Esophagus muscularis mucosa (tissue), 4 donors: ENCODE results near the gene USP49. TPM values are rescaled to one million over a fixed set of nuclear protein-coding genes. Genes with fewer than 3 reads are reported as not detected.
"Not testable (repeated sequence)": the region's sequence is repeated elsewhere in the genome, so short reads cannot be mapped to it uniquely, and the experiment has no call there.

Experiments used
- DNase-seq: peaks from one replicate; pipeline ENCODE4 v3.0.0-alpha.2; 2017; ENCODE audit errors: extremely low spot score
- H3K27ac ChIP-seq, 4 donors: fragments of 200-600 bp; sonication (generic); replicated peaks in 1 of 4; 1 replicate in 3 of 4; 2 replicates in 1 of 4; pipeline ENCODE4 v1.5.1; 2016 to 2019; ENCODE audit warnings: mild to moderate bottlenecking in 1 of 4
- H3K27me3 ChIP-seq, 4 donors: fragments of 200-600 bp; sonication (generic); one replicate each; pipeline versions ENCODE4 v1.5.1 to v1.6.0; 2016 to 2019
- H3K36me3 ChIP-seq, 4 donors: fragments of 200-600 bp; sonication (generic); one replicate each; pipeline ENCODE4 v1.5.1; 2016 to 2019
- H3K4me1 ChIP-seq, 4 donors: fragments of 200-600 bp; sonication (generic); one replicate each; pipeline ENCODE4 v1.5.1; 2016 to 2019
- H3K4me3 ChIP-seq, 4 donors: fragments of 200-600 bp; sonication (generic); 1 replicate in 2 of 4; 2 replicates in 2 of 4; pipeline ENCODE4 v1.5.1; 2016 to 2019; ENCODE audit warnings: mild to moderate bottlenecking in 4 of 4, moderate library complexity in 1 of 4
- H3K9me3 ChIP-seq, 4 donors: fragments of 200-600 bp; sonication (generic); 1 replicate in 3 of 4; 2 replicates in 1 of 4; pipeline ENCODE4 v1.5.1; 2016 to 2019
- EP300 ChIP-seq: sonication (generic); formaldehyde crosslinking; IDR thresholded peaks from one replicate; pipeline ENCODE4 v1.6.1; 2017; ENCODE audit warnings: antibody characterized with exemption
- POLR2A ChIP-seq: fragments of 450-650 bp; IDR thresholded peaks from one replicate; pipeline ENCODE4 v1.6.1; 2017; ENCODE audit warnings: antibody characterized with exemption, moderate library complexity, mild to moderate bottlenecking, low read depth
- POLR2AphosphoS5 ChIP-seq, 2 donors: sonication (generic); formaldehyde crosslinking; IDR thresholded peaks; one replicate each; pipeline ENCODE4 v1.6.1; 2017; ENCODE audit warnings: antibody characterized with exemption in 2 of 2
- WGBS: methylation state at CpG from one replicate; pipeline ENCODE4 v1.1.5; 2018; 5-methylcytosine and 5-hydroxymethylcytosine counted together
- intact Hi-C: fragments of 100-400 bp; cut with DNase I; formaldehyde crosslinking; loops from one replicate; pipeline ENCODE4 v1.15.1; 2023
- total RNA-seq, 4 donors: library from RNA; depleted of rRNA; stranded (reverse); fragments of >200 nt; gene quantifications; one replicate each; pipeline versions ENCODE4 v1.1.0 to v1.2.1, GENCODE V29; 2016
- TF ChIP-seq, protein P1 (sequence below), 3 experiments: fragments of 200-600 bp in 2 of 3; fragments of 450-650 bp in 1 of 3; sonication (generic) in 2 of 3; IDR thresholded peaks; one replicate each; pipeline ENCODE4 v1.5.1; 2017 to 2019; ENCODE audit warnings: antibody characterized with exemption in 3 of 3, mild to moderate bottlenecking in 2 of 3, moderate library complexity in 1 of 3

Gene USP49
- total RNA-seq = 1 to 10 TPM; 1.3 to 2.5 (median 2.3) TPM

DNA sequence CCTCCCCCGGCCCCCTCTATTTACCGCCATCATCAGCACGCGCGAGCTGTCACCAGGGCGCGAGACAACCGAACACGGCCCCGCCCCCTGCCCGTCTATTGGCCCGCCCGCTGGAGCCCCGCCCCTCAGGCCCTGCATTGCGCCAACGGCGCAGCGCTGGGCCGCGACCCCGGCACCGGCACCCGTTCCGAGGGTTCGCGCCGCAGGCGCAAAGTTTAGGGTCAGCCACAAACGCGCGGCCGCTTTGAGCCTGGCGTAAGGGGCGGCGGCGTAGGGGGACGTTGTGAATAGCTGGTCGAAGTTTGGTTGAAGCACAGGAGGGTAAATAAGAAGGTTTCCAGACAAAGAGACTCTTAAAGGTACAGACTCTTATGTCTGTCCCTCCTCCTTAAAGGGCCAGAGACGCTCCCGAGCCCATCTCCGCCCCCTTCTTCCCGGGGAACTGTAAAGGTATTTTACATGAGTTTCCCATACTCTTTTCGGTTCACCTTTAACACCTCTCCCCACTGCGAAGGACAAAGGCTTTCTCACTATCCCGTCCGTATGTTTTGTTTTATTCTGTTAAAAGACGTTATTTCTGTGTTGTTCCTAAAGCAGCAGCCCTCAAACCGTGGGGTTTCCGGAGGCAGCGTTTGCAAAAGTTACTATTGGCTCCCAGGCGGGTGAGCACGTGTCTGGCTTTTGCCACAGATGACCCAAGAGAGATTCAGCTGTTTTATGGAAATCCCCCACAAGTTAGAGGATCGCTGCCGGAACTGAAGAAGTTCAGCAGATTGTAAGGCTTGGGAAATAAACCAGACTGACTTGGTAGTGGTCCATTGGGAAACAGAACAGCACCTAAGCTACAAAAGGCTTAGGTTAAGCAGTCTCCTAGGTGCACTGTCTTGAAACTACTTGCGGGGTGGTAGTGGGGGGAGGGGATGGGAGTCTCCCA lies at the start of gene USP49:
Gene USP49, minus strand, starts transcription at position 76 of the 934 bp plus-strand sequence. CDS start 88,392 bp downstream, outside the sequence.
- peak within 1 kb of the TSS; percentile 69 to 83 (median 73) for H3K4me3 ChIP-seq
- TF ChIP-seq POLR2AphosphoS5 (IDR thresholded peaks at IDR 0.05) (peak in 1 of 2 donors; percentile 62), POLR2A (no peak), EP300 (no peak)
- TF ChIP-seq, protein P1, sequence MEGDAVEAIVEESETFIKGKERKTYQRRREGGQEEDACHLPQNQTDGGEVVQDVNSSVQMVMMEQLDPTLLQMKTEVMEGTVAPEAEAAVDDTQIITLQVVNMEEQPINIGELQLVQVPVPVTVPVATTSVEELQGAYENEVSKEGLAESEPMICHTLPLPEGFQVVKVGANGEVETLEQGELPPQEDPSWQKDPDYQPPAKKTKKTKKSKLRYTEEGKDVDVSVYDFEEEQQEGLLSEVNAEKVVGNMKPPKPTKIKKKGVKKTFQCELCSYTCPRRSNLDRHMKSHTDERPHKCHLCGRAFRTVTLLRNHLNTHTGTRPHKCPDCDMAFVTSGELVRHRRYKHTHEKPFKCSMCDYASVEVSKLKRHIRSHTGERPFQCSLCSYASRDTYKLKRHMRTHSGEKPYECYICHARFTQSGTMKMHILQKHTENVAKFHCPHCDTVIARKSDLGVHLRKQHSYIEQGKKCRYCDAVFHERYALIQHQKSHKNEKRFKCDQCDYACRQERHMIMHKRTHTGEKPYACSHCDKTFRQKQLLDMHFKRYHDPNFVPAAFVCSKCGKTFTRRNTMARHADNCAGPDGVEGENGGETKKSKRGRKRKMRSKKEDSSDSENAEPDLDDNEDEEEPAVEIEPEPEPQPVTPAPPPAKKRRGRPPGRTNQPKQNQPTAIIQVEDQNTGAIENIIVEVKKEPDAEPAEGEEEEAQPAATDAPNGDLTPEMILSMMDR (IDR thresholded peaks at IDR 0.05) = peak in 1 of 3 experiments; percentile 5
- no peaks in the 10 kb centered on the region for H3K9me3 ChIP-seq
- no peaks in the 10 kb centered on the region for H3K27me3 ChIP-seq
- H3K27ac ChIP-seq = peak within 1 kb of the TSS; percentile 77 to 85 (median 80)
- peaks cover 0 to 11% (median 2%) of the 10 kb centered on the region in 4 donors for H3K36me3 ChIP-seq
- 0% methylated on average over 48 of the region's 55 CpGs for WGBS
- peaks cover 18 to 27% (median 24%) of the 10 kb centered on the region in 4 donors for H3K4me1 ChIP-seq
- intact Hi-C loops = no loop called here
- DNase-seq = peak; percentile 94

GRCh38 chr6:41943456-41943855 lies 48.3 kb upstream of the USP49 start:
- DNase-seq = no peak
- H3K36me3 ChIP-seq = peaks cover 0 to 4% (median 0%) of the 10 kb centered on the region in 4 donors
- H3K27ac ChIP-seq = no peak overlapping the region
- H3K27me3 ChIP-seq = no peaks in the 10 kb centered on the region
- intact Hi-C loops = no loop called here
- H3K4me3 ChIP-seq = no peak overlapping the region
- TF ChIP-seq POLR2AphosphoS5 (IDR thresholded peaks at IDR 0.05) = no peak
- TF ChIP-seq POLR2A = no peak
- no peak for TF ChIP-seq EP300
- TF ChIP-seq, protein P1 (IDR thresholded peaks at IDR 0.05) = no peak
- H3K9me3 ChIP-seq = no peaks in the 10 kb centered on the region
- peaks cover 29 to 41% (median 35%) of the 10 kb centered on the region in 4 donors for H3K4me1 ChIP-seq

DNA sequence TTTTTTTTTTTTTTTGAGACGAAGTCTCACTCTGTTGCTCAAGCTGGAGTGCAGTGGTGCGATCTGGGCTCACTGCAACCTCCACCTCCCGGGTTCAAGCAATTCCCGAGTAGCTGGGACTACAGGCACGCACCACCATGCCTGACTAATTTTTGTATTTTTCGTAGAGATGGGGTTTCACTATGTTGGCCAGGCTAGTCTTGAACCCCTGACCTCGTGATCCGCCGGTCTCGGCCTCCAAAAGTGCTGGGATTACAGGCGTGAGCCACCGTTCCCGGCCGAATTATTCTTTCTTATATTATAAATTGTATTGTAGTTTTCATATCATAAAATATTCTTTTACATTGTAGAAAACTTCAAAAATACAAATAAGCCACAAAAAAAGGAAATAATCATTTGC lies 47.7 kb upstream of the USP49 start:
- H3K27me3 ChIP-seq, H3K9me3 ChIP-seq, H3K4me3 ChIP-seq, DNase-seq, intact Hi-C loops, H3K36me3 ChIP-seq: not testable (repeated sequence)
- WGBS = 93% methylated on average over 14 of the region's 14 CpGs
- peaks cover 35 to 47% (median 39%) of the 10 kb centered on the region in 4 donors for H3K4me1 ChIP-seq
- peak overlapping the region in 3 of 4 donors; percentile 90 to 96 (median 93) for H3K27ac ChIP-seq

DNA sequence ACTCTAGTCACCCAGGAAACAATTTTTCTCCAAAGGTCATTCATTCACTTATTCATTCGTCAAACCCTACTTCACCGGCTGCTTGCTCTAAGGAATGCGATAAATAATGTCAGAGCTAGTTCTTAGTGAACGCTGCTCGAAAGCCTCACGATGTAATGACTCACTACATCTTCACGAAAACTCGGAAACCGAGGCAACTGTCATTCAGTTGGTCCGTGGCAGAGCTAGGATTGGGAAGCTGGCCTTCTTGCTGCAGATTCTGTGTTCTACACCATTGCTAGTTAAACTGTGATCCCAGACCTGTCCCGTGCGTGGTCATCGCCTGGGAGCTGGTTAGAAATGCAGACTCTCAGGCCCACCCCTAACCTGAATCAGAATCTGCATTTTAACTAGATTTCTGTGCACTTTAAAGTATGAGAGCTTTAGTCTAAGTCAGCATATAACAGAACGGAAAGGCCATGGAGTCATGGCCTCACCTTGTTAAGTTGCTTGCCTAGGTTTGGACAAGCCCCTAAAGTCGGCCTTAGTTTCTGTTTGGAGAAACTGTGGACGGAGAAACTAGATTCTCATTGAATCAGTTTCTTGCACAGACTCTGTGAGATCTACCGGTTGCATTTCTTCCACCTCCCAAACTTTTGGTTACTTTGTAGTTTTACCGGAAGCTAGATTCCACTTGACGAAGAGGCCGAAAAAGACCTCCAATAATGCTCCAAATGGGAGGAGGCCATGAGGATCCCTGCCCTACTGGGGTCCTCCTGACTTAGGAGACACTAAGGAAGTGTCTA lies 47.1 kb upstream of the USP49 start:
- no peak for DNase-seq
- intact Hi-C loops = no loop called here
- Histone ChIP-seq H3K4me1 (peaks cover 41 to 53% (median 45%) of the 10 kb centered on the region in 4 donors), H3K9me3 (no peaks in the 10 kb centered on the region), H3K27ac (peak overlapping the region; percentile 86 to 96 (median 92)), H3K4me3 (peak overlapping the region; percentile 76 to 94 (median 89)), H3K36me3 (peaks cover 0 to 12% (median under 1%) of the 10 kb centered on the region in 4 donors), H3K27me3 (no peaks in the 10 kb centered on the region)
- WGBS = 43% methylated on average over 17 of the region's 20 CpGs
- TF ChIP-seq POLR2AphosphoS5 (IDR thresholded peaks at IDR 0.05) (no peak), POLR2A (no peak), EP300 (no peak)
- TF ChIP-seq, protein P1 (IDR thresholded peaks at IDR 0.05) = no peak
